IPS-18c (cell line): ENCODE results near the gene ADAM10.

Experiments
- H3K4me3 ChIP-seq: 2 replicates; pipeline ENCODE4 v1.7.0; 2013; ENCODE audit warnings: low read depth, mild to moderate bottlenecking, low read length, moderate library complexity; ENCODE audit not compliant: insufficient read depth
- H3K9me3 ChIP-seq: one replicate; pipeline ENCODE4 v1.6.1; 2013; ENCODE audit warnings: mild to moderate bottlenecking, low read length, moderate library complexity; ENCODE audit not compliant: control insufficient read depth, insufficient read depth

ADAM10 gene

DNA sequence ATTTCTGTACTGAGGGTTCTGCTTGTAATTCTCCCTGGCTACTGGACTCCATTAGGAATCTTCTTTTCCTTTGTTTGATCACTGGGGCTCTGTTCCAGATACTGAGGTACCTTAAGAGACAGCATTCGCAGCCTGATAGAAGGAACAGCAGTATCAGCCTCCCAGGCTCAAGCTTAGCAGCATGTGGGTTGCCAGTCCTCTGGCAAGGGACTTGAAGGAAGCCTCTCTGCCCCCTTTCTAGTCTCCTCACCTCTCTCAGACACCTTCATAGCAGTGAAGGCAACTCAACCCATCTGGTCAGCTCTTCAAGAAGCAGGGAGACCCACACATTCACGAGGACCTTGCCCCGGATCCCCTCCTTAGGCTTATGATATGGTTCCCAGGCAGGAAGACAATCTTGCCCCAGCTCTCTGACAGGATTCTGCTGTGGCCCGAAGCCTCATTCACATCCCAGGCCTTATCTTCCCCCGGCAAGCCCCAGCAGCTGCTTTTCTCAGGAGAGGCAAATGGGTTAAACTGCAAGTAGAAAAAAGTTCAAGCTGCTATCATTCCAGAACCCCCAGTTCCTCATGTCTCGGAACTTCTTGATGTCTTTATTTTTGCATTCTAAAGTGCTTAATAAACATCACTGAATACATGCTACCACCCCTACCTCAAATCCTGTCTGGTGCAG lies 164.6 kb downstream of the ADAM10 start:
- Histone ChIP-seq H3K4me3 (no peak overlapping the region), H3K9me3 (no peaks in the 10 kb centered on the region)

- no peaks in the 10 kb centered on the region for H3K9me3 ChIP-seq
- no peak overlapping the region for H3K4me3 ChIP-seq
These were observed 166.2 kb downstream of the ADAM10 start for GRCh38 chr15:58583171-58583908.

- no peaks in the 10 kb centered on the region for H3K9me3 ChIP-seq
- H3K4me3 ChIP-seq, result no peak overlapping the region
These were observed 167.3 kb downstream of the ADAM10 start for GRCh38 chr15:58582160-58582559.

DNA sequence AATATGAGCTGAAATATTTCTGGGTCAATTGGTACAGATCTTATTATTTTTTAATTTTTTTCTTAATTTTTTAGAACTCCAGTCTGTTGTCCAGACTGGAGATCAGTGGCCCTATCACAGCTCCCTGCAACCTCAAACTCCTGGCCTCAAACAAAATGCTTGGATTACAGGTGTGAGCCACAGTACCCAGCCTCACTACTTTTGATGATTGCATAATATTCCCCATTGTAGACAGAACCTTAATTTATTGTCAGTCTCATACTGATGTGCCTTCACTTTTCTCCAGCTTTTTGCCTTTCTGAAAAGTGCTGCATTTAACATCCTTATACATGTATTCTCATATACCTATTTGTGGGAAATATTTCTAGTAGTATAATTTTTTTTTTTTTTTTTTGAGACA lies 172.8 kb downstream of the ADAM10 start:
- Histone ChIP-seq H3K9me3 (no peaks in the 10 kb centered on the region), H3K4me3 (no peak overlapping the region)

DNA sequence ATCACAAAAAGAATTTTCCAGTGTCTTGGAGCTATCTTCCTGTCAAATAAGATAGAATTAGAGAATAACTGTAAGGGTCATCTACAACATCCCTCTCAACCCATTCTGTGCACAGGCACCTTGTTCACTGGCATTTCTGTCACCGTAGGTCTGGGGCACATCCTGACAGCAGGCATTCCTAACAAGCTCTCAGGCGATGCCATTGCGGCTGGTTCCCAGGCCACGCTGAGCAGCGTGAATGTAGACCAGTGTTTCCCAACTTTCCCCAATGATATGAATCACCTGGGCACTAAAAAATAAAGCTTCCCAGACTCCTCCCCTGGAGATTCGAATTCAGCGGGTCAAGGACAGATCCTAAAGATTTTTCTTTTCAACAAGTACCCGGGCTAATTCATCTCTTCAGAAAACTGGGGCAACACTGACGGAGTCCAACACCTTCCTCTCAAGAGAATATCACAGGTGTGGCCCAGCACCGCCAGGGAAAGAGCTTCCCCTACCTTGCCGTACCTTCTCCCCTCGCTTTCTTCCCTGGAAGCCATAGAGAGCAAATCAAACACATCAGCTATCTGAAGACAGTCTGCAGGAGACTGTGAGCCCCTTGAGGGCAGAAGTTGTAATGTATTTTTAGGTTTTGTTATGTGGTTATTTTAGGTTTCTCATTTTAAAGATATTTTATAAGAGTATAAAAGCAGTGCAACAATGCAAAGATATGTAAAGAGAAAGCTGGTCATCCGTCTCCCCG lies 174.3 kb downstream of the ADAM10 start:
- Histone ChIP-seq H3K9me3 (no peaks in the 10 kb centered on the region), H3K4me3 (no peak overlapping the region)

DNA sequence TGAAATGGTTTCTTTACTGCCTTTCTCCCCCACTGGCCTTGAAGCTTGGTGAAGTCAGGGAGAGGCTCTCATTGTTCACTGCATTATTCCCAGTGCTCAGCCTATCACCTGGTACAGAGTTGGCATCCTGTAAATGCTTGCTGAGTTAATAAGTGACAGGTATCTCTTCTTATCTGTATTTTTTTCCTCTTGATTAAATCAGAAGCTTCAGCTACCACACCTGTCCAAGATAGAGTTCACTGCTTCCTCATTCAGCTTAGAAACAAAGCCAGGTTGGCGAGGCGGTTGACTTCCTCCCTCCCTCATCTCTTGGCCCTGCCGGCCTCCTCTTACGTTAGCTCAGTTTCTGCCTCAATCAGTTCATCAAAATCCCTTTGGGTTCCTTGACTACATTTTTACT lies 174.9 kb downstream of the ADAM10 start:
- Histone ChIP-seq H3K4me3 (no peak overlapping the region), H3K9me3 (no peaks in the 10 kb centered on the region)

GRCh38 chr15:58573270-58573669 lies 176.2 kb downstream of the ADAM10 start:
- no peak overlapping the region for H3K4me3 ChIP-seq
- no peaks in the 10 kb centered on the region for H3K9me3 ChIP-seq

DNA sequence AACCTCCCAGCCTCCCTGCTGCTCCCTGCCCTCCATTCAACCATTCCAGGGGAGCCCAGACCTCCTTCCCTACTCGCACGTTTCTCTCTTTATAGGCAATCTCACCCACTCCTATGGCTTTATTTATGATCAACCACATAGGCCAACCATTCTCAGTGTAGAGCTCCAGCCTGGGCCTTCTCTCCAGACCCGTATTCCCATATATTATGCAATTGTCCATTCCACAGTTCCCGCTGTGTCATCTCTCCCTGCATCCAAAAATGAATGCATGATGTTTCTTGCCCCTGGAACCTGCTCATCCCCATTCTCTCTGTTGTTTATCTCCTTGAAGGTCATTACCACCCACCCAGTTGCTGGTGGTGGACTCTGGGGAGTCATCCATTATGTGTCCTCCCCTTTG lies 177.0 kb downstream of the ADAM10 start:
- no peaks in the 10 kb centered on the region for H3K9me3 ChIP-seq

GRCh38 chr15:58571491-58571890 lies 178.0 kb downstream of the ADAM10 start:
- no peak overlapping the region for H3K4me3 ChIP-seq
- H3K9me3 ChIP-seq, result no peaks in the 10 kb centered on the region

More for the DNA sequence above, 177.0 kb downstream of the ADAM10 start:
- H3K4me3 ChIP-seq, result no peak overlapping the region

GRCh38 chr15:58569455-58569854 lies 180.1 kb downstream of the ADAM10 start:
- no peak overlapping the region for H3K4me3 ChIP-seq

DNA sequence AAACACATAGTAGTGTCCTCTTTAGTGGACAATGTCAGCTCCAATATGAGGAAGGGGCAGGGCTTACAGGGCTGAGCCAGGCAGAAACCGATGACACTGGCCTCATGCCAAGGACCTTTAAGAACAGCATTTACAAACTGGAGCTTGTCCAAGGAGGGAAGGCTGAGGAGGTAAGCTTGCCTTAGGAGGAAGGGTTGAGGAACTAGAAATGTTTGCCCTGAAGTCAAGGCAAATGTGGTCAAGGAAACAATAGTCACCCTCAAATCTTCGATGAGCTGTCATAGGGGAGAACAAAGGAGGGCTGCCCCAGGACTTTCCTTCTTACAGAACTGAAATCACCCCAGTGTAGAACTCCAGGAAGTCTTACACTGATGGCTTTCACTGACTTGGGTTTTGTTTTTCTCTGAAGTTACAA lies 181.3 kb downstream of the ADAM10 start:
- Histone ChIP-seq H3K9me3 (no peaks in the 10 kb centered on the region), H3K4me3 (no peak overlapping the region)

More at GRCh38 chr15:58569455-58569854, 180.1 kb downstream of the ADAM10 start:
- no peaks in the 10 kb centered on the region for H3K9me3 ChIP-seq

DNA sequence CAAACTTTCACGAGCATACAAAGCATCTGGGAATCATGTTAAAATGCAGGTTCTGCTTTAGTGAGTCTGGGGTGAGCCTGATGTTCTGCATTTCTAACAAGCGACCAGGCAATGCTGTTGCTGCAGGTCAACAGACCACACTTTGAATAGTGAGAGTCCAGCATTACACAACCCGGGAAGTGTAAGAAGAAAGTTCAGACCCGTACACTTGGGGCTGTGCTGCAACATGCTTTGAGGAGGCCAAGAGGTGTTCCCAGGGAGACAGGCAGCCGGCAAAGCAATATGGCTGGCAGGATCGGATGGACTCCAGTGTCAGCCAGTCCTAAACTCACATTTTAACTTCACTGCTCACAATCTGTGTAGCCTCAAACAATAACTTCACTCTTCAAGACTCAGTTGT lies 183.5 kb downstream of the ADAM10 start:
- H3K4me3 ChIP-seq, result no peak overlapping the region
- H3K9me3 ChIP-seq, result no peaks in the 10 kb centered on the region

DNA sequence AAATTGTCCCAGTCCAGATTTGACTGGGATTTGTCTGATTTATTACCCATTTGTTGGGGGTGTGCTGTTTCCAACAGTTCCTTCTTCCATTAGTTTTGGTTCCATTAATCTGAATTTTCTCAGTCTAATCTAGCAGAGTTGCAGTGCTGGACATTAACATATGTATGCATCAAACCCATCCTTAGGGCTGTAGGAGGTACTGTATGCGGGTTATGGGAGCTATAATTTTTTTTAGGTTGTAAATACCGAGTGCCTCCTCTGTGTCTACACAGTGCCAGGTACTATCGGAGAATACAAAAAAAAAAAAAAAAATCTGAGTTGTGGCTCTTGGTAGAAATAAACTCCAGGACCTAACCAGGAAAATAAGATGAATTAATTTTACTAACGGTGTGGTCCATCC lies 183.9 kb downstream of the ADAM10 start:
- H3K4me3 ChIP-seq, result no peak overlapping the region
- no peaks in the 10 kb centered on the region for H3K9me3 ChIP-seq

- H3K9me3 ChIP-seq, result no peaks in the 10 kb centered on the region
- H3K4me3 ChIP-seq, result no peak overlapping the region
These were observed 184.5 kb downstream of the ADAM10 start for GRCh38 chr15:58564981-58565380.

DNA sequence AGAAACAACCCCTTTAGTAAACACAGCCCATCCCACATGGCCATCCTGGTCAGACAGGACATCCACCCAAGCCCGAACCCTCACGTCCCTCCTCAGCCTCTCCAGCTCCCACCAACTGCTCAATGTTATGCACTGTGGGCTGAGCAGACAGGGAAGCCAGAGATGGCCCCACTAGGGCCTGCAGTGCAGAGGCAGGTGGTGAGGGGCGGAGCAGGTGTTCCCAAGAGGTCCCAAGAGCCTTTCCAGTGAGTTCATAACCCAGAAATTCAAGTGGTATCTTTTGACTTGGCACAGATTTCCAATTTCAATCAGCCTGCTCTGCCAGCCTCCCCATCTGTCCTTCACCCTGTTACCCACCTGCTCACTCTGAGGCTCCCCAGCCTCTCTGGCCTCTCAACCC lies 187.4 kb downstream of the ADAM10 start:
- Histone ChIP-seq H3K4me3 (no peak overlapping the region), H3K9me3 (no peaks in the 10 kb centered on the region)

- Histone ChIP-seq H3K4me3 (no peak overlapping the region), H3K9me3 (no peaks in the 10 kb centered on the region)
These were observed 188.2 kb downstream of the ADAM10 start for GRCh38 chr15:58561321-58561720.

- H3K9me3 ChIP-seq, result no peaks in the 10 kb centered on the region
- no peak overlapping the region for H3K4me3 ChIP-seq
These were observed 189.5 kb downstream of the ADAM10 start for GRCh38 chr15:58559904-58560588.
